Testis (tissue), 2 donors: ENCODE results near the gene FRMD4B.

ENCODE experiments used
- CTCF ChIP-seq, 3 experiments: fragments of 450-650 bp in 2 of 3; fragments of 200-600 bp in 1 of 3; sonication (generic) in 1 of 3; IDR thresholded peaks; one replicate each; pipeline ENCODE4 v1.5.1; 2016 to 2019; ENCODE audit warnings: antibody characterized with exemption in 3 of 3, mild to moderate bottlenecking in 2 of 3, moderate library complexity in 1 of 3
- POLR2A ChIP-seq: fragments of 450-650 bp; IDR thresholded peaks from one replicate; pipeline ENCODE4 v1.6.1; 2017; ENCODE audit warnings: antibody characterized with exemption, mild to moderate bottlenecking, moderate library complexity

GRCh38 chr3:69385123-69385722 is 665 bp downstream of the FRMD4B start:
- TF ChIP-seq CTCF (IDR thresholded peaks at IDR 0.05) (no peak), POLR2A (no peak)
